RKO (cell line): ENCODE data around the gene SMTNL1.

ENCODE experiments used
- DNase-seq: peaks from one replicate; pipeline ENCODE4 v3.0.0-alpha.2; 2016; ENCODE audit warnings: low spot score

The SMTNL1 gene

GRCh38 chr11:57546451-57546850 is 9.1 kb downstream of the SMTNL1 start:
- no peak for DNase-seq

- DNase-seq: peak; percentile 76
These were observed 9.6 kb downstream of the SMTNL1 start for GRCh38 chr11:57546869-57547475.

- DNase-seq: no peak
These were observed 10.5 kb downstream of the SMTNL1 start for GRCh38 chr11:57547854-57548377.

GRCh38 chr11:57549983-57550382 is 12.6 kb downstream of the SMTNL1 start:
- DNase-seq: no peak

GRCh38 chr11:57551941-57552340 is 14.5 kb downstream of the SMTNL1 start:
- no peak for DNase-seq

- DNase-seq: no peak
These were observed 15.1 kb downstream of the SMTNL1 start for GRCh38 chr11:57552479-57552878.

GRCh38 chr11:57555393-57555792 is 18.0 kb downstream of the SMTNL1 start:
- no peak for DNase-seq

GRCh38 chr11:57556041-57556440 is 18.6 kb downstream of the SMTNL1 start:
- DNase-seq: peak; percentile 54

- no peak for DNase-seq
These were observed 22.8 kb downstream of the SMTNL1 start for GRCh38 chr11:57560146-57560545.

- DNase-seq: no peak
These were observed 25.2 kb downstream of the SMTNL1 start for GRCh38 chr11:57562596-57562995.

- peak; percentile 46 for DNase-seq
These were observed 28.9 kb downstream of the SMTNL1 start for GRCh38 chr11:57566005-57566904.

- DNase-seq: peak; percentile 28
These were observed 29.6 kb downstream of the SMTNL1 start for GRCh38 chr11:57566905-57567514.

GRCh38 chr11:57567515-57568329 is 30.3 kb downstream of the SMTNL1 start, which contains the start of gene UBE2L6:
TSS of gene UBE2L6 (minus strand) at chr11:57567672. CDS start at chr11:57567611, 61 bp downstream.
- DNase-seq: peak; percentile 46

GRCh38 chr11:57568330-57568766 is 31.0 kb downstream of the SMTNL1 start:
- peak; percentile 77 for DNase-seq

- no peak for DNase-seq
These were observed 34.2 kb downstream of the SMTNL1 start for GRCh38 chr11:57571606-57572005.

- DNase-seq: no peak
These were observed 36.7 kb downstream of the SMTNL1 start for GRCh38 chr11:57574061-57574460.

- DNase-seq: no peak
These were observed 46.9 kb downstream of the SMTNL1 start for GRCh38 chr11:57584341-57584740.

GRCh38 chr11:57585301-57585700 is 47.9 kb downstream of the SMTNL1 start:
- DNase-seq: no peak

GRCh38 chr11:57586711-57587245 is 49.4 kb downstream of the SMTNL1 start:
- DNase-seq: no peak

- no peak for DNase-seq
These were observed 50.8 kb downstream of the SMTNL1 start for GRCh38 chr11:57588046-57588710.
